Right lobe of liver (tissue), 6 donors: Measurements from ENCODE around the gene TCF4. TPM values are rescaled to one million over a fixed set of nuclear protein-coding genes. Genes with fewer than 3 reads are reported as not detected.

Experiments
- ATAC-seq, 4 donors: fragments of 200-7000 bp; cut with Tn5 transposase; one replicate each; pipeline ENCODE4 v1.9.1; 2020; ENCODE audit warnings: mild to moderate bottlenecking in 4 of 4, moderate library complexity in 4 of 4
- DNase-seq, 3 donors: peaks; one replicate each; pipeline ENCODE4 v3.0.0-alpha.2; 2020
- H3K27ac ChIP-seq, 3 donors: fragments of 200-600 bp; one replicate each; pipeline ENCODE4 v1.8.0; 2022
- H3K27me3 ChIP-seq, 2 donors: fragments of 200-600 bp; one replicate each; pipeline ENCODE4 v1.8.0; 2022
- H3K36me3 ChIP-seq, 4 donors: fragments of 200-600 bp; sonication (generic) in 1 of 4; one replicate each; pipeline versions ENCODE4 v1.5.1 to v1.8.0; 2017 to 2022; ENCODE audit warnings: control low read depth in 1 of 4
- H3K4me1 ChIP-seq, 4 donors: fragments of 200-600 bp; sonication (generic) in 1 of 4; one replicate each; pipeline versions ENCODE4 v1.5.1 to v1.8.0; 2017 to 2022; ENCODE audit warnings: control low read depth in 1 of 4
- H3K4me3 ChIP-seq, 3 donors: fragments of 200-600 bp; one replicate each; pipeline ENCODE4 v1.8.0; 2022
- H3K9me3 ChIP-seq, 4 donors: fragments of 200-600 bp; sonication (generic) in 1 of 4; one replicate each; pipeline versions ENCODE4 v1.5.1 to v1.8.0; 2017 to 2022; ENCODE audit warnings: control low read depth in 1 of 4
- POLR2A ChIP-seq: fragments of 450-650 bp; IDR thresholded peaks from one replicate; pipeline ENCODE4 v1.6.1; 2017; ENCODE audit warnings: antibody characterized with exemption, mild to moderate bottlenecking
- WGBS: methylation state at CpG from one replicate; pipeline ENCODE4 v1.1.6; 2018; ENCODE audit warnings: low coverage, low lambda C conversion rate; ENCODE audit not compliant: insufficient coverage; ENCODE audit errors: missing lambda C conversion rate; 5-methylcytosine and 5-hydroxymethylcytosine counted together
- intact Hi-C, 2 donors: fragments of 100-400 bp; cut with DNase I; formaldehyde crosslinking; loops; one replicate each; pipeline versions ENCODE4 v1.11.2 to v1.14.1; 2022
- total RNA-seq, 6 experiments: library from RNA; depleted of rRNA in 2 of 6; stranded (reverse); fragments of >200 nt in 2 of 6; fragmentation: NEBNext Ultra II Directional in 3 of 6; extraction: Animal tissue kit (Norgen Biotek cat#: 25700) in 3 of 6; gene quantifications; one replicate each; pipeline versions ENCODE4 v1.1.0 to v1.2.4, GENCODE V29; 2016 to 2023
- TF ChIP-seq, protein P1 (sequence below), 4 donors: fragments of 200-600 bp in 3 of 4; fragments of 450-650 bp in 1 of 4; IDR thresholded peaks; one replicate each; pipeline versions ENCODE4 v1.5.1 to v1.8.0; 2016 to 2022; ENCODE audit warnings: antibody characterized with exemption in 4 of 4, mild to moderate bottlenecking in 2 of 4
- donor health status: DM: no; HTN: yes; CAD: no.
- donor health status: DM: no; HTN: no; CAD: no.
- donor health status: DM: no; HTN: no; CAD: no.
- donor health status: DM: no; HTN: yes; CAD: no.
- donor health status: DM: no; HTN: yes; CAD: no.

The TCF4 gene
- total RNA-seq, 6 experiments from 2014 or later = 8.1 to 19.5 (median 10.4) TPM

DNA sequence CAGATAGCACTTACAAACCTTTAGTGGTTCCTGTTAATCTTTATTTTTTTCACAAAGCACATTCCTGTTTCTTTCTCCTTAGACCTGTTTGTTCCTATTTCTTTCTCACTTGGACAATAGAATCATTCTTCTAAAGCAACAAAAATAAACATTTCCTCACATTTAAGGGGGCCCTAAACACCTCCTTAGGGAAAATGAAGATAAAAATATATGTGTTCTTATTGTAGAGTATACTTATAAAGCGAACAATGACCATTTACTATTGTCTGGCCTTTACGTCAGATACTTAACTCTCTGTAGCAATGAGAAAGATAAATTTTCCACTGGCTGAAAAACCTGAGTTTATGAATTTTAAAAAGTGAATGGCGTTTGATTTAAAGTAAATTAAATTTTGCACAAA, 234.6 kb downstream of the TCF4 start:
- H3K36me3 ChIP-seq = no peaks in the 10 kb centered on the region
- no peak overlapping the region for H3K4me3 ChIP-seq
- intact Hi-C loops = no loop called here
- WGBS = 59% methylated on average over 3 of the region's 3 CpGs
- no peaks in the 10 kb centered on the region for H3K4me1 ChIP-seq
- no peaks in the 10 kb centered on the region for H3K27me3 ChIP-seq
- no peak for ATAC-seq
- no peaks in the 10 kb centered on the region for H3K9me3 ChIP-seq
- H3K27ac ChIP-seq = no peak overlapping the region
- TF ChIP-seq, protein P1, sequence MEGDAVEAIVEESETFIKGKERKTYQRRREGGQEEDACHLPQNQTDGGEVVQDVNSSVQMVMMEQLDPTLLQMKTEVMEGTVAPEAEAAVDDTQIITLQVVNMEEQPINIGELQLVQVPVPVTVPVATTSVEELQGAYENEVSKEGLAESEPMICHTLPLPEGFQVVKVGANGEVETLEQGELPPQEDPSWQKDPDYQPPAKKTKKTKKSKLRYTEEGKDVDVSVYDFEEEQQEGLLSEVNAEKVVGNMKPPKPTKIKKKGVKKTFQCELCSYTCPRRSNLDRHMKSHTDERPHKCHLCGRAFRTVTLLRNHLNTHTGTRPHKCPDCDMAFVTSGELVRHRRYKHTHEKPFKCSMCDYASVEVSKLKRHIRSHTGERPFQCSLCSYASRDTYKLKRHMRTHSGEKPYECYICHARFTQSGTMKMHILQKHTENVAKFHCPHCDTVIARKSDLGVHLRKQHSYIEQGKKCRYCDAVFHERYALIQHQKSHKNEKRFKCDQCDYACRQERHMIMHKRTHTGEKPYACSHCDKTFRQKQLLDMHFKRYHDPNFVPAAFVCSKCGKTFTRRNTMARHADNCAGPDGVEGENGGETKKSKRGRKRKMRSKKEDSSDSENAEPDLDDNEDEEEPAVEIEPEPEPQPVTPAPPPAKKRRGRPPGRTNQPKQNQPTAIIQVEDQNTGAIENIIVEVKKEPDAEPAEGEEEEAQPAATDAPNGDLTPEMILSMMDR (IDR thresholded peaks at IDR 0.05) = no peak
- no peak for TF ChIP-seq POLR2A
- DNase-seq = no peak

DNA sequence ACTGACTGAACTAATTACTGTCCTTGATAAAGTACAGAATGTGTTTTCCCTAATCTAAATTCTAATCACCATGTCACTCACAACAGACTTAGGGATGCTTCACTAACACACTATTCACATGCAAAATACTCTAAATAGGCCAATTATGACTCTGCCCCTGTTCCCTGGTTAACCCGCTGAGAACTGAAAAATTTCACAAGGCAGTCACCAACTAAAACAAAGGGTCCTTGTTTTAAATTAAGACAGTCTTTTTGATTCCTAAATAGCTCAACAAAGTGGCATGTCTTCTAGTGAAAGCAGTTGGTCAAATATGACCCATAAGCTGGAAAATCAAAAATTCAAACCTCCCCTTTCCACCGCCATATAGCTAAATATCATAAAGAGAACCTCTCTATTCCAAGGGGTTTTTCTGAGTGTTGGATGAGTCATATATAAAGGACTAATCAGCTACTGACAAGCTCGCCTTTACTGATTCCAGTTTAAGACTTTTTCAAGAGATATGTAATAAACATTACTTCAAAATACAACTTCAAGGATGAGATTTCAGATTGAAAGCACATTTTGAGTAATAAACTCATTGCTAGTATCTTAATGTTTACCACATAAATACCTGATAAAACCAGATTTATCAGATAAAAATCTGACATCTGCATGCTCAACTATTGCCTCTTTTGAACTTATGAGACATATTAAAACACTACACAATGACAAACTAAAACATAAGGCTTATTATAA, 235.8 kb downstream of the TCF4 start:
- H3K36me3 ChIP-seq = no peaks in the 10 kb centered on the region
- no peaks in the 10 kb centered on the region for H3K9me3 ChIP-seq
- H3K27me3 ChIP-seq = no peaks in the 10 kb centered on the region
- no peak for ATAC-seq
- TF ChIP-seq, protein P1 (IDR thresholded peaks at IDR 0.05) = no peak
- TF ChIP-seq POLR2A = no peak
- WGBS = 68% methylated on average over 3 of the region's 3 CpGs
- H3K4me3 ChIP-seq = no peak overlapping the region
- H3K4me1 ChIP-seq = no peaks in the 10 kb centered on the region
- intact Hi-C loops = no loop called here
- no peak for DNase-seq
- no peak overlapping the region for H3K27ac ChIP-seq

GRCh38 chr18:55351241-55351691, 236.7 kb downstream of the TCF4 start:
- Histone ChIP-seq H3K9me3 (no peaks in the 10 kb centered on the region), H3K27ac (no peak overlapping the region), H3K4me3 (no peak overlapping the region), H3K36me3 (no peaks in the 10 kb centered on the region), H3K27me3 (peaks cover 0 to 3% of the 10 kb centered on the region in 2 donors), H3K4me1 (no peaks in the 10 kb centered on the region)
- intact Hi-C loops = no loop called here
- 28% methylated on average over 6 of the region's 6 CpGs for WGBS
- DNase-seq (no peak), ATAC-seq (peak in 1 of 4 donors; percentile 25)
- TF ChIP-seq, protein P1 (IDR thresholded peaks at IDR 0.05) = no peak
- TF ChIP-seq POLR2A = no peak

GRCh38 chr18:55349685-55350084, 238.3 kb downstream of the TCF4 start:
- Histone ChIP-seq H3K9me3 (no peaks in the 10 kb centered on the region), H3K4me1 (no peaks in the 10 kb centered on the region), H3K27ac (no peak overlapping the region), H3K36me3 (no peaks in the 10 kb centered on the region), H3K27me3 (peaks cover 0 to 3% of the 10 kb centered on the region in 2 donors), H3K4me3 (no peak overlapping the region)
- intact Hi-C loops = no loop called here
- DNase-seq (no peak), ATAC-seq (no peak)
- TF ChIP-seq, protein P1 (IDR thresholded peaks at IDR 0.05) = no peak
- TF ChIP-seq POLR2A = no peak
- 71% methylated on average over 1 of the region's 1 CpG for WGBS
